Astrocyte (in vitro differentiated cells and primary cell): ENCODE data around the gene PCNX4. TPM values are rescaled to one million over a fixed set of nuclear protein-coding genes. Genes with fewer than 3 reads are reported as not detected.

Experiments
- DNase-seq: peaks from one replicate; pipeline ENCODE4 v3.0.0-alpha.2; 2010; ENCODE audit warnings: low read depth
- FAIRE-seq: peaks from 2 replicates; lab custom pipeline; 2011; peaks lifted over from hg19 to GRCh38; lab: Jason Lieb, UNC
- H2AFZ ChIP-seq: 2 replicates; pipeline ENCODE4 v1.6.0; 2012; ENCODE audit warnings: low read depth, low read length, inconsistent platforms
- H3K27ac ChIP-seq: 2 replicates; pipeline ENCODE4 v1.5.1; 2011; ENCODE audit warnings: low read depth, low read length, inconsistent platforms
- H3K27me3 ChIP-seq: 2 replicates; pipeline ENCODE4 v1.6.0; 2011; ENCODE audit warnings: low read length, inconsistent platforms; ENCODE audit not compliant: insufficient read depth
- H3K36me3 ChIP-seq: 2 replicates; pipeline ENCODE4 v1.5.1; 2011; ENCODE audit warnings: low read length, inconsistent platforms; ENCODE audit not compliant: insufficient read depth
- H3K4me1 ChIP-seq: 2 replicates; pipeline ENCODE4 v1.5.1; 2011; ENCODE audit warnings: low read length, inconsistent platforms; ENCODE audit not compliant: insufficient read depth
- H3K4me2 ChIP-seq: 2 replicates; pipeline ENCODE4 v1.6.0; 2012; ENCODE audit warnings: low read length, inconsistent platforms
- H3K4me3 ChIP-seq: 2 replicates; pipeline ENCODE4 v1.5.1; 2011; ENCODE audit warnings: low read depth, mild to moderate bottlenecking, low read length, inconsistent platforms; ENCODE audit not compliant: insufficient read depth
- H3K79me2 ChIP-seq: 2 replicates; pipeline ENCODE4 v1.6.0; 2012; ENCODE audit warnings: mild to moderate bottlenecking, low read length, inconsistent platforms; ENCODE audit not compliant: insufficient read depth
- H3K9ac ChIP-seq: 2 replicates; pipeline ENCODE4 v1.6.0; 2012; ENCODE audit warnings: mild to moderate bottlenecking, low read length, inconsistent platforms
- H3K9me3 ChIP-seq: 2 replicates; pipeline ENCODE4 v1.5.1; 2012; ENCODE audit warnings: low read depth, mild to moderate bottlenecking, low read length, inconsistent platforms; ENCODE audit not compliant: insufficient read depth
- H4K20me1 ChIP-seq: 2 replicates; pipeline ENCODE4 v1.6.0; 2012; ENCODE audit warnings: low read length, inconsistent platforms; ENCODE audit not compliant: insufficient read depth
- H3K27ac Mint-ChIP-seq: one replicate; pipeline ENCODE4 v1.8.0; 2021; ENCODE audit warnings: mild to moderate bottlenecking, mixed read lengths; ENCODE audit not compliant: unreplicated experiment
- H3K27me3 Mint-ChIP-seq: one replicate; pipeline ENCODE4 v1.8.0; 2021; ENCODE audit warnings: low read depth, mixed read lengths; ENCODE audit not compliant: unreplicated experiment
- H3K36me3 Mint-ChIP-seq: one replicate; pipeline ENCODE4 v1.8.0; 2021; ENCODE audit warnings: low read depth, mixed read lengths; ENCODE audit not compliant: unreplicated experiment
- H3K4me1 Mint-ChIP-seq: one replicate; pipeline ENCODE4 v1.8.0; 2021; ENCODE audit warnings: low read depth, mixed read lengths; ENCODE audit not compliant: unreplicated experiment
- H3K4me3 Mint-ChIP-seq: one replicate; pipeline ENCODE4 v1.8.0; 2021; ENCODE audit warnings: mild to moderate bottlenecking, moderate library complexity, mixed read lengths; ENCODE audit not compliant: unreplicated experiment
- H3K9me3 Mint-ChIP-seq: one replicate; pipeline ENCODE4 v1.8.0; 2021; ENCODE audit warnings: mild to moderate bottlenecking, mixed read lengths; ENCODE audit not compliant: unreplicated experiment
- CTCF ChIP-seq: IDR thresholded peaks from 2 replicates; pipeline ENCODE4 v1.5.1; 2011; ENCODE audit warnings: low read depth, mild to moderate bottlenecking, inconsistent platforms, low read length, moderate library complexity; ENCODE audit not compliant: insufficient read depth
- EZH2 ChIP-seq: IDR thresholded peaks from 2 replicates; pipeline ENCODE4 v1.6.1; 2012; ENCODE audit warnings: mild to moderate bottlenecking, low read length, inconsistent platforms; ENCODE audit not compliant: insufficient read depth
- total RNA-seq: library from RNA; stranded (reverse); gene quantifications from 2 replicates; pipeline ENCODE4 v1.2.1, GENCODE V29; 2021

PCNX4 gene
- total RNA-seq, 1 donor from 2014 or later, result 71.3 TPM

DNA sequence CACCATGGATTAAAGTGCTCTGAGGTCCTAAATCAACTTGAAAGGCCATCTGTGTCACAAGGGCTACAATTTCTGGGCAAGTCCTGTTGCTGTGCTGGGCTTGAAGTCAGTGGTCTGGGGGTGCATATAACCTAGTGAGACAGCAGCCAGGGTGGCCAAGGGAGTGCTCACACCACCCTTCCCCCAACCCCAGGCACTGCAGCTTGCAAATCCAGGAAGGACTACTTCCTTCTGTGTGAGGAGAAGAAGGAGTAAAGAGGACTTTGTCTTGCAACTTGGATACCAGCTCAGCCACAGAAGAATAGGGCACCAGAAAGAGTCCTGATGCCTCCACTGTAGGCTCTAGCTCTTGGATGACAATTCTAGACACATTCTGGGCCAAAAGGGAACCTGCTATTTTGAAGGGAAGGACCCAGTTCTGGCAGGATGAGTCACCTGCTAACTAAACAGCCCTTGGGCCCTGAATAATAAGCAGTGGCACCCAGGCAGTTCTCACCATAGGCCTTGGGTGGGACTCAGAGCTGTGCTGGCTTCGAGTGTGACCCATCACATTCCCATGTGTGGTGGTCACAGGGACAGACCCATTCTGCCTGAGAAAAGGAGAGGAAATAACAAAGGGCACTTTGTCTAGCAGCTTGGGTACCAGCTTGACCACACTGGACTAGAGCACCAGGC is 106.0 kb downstream of the PCNX4 start:
- Histone ChIP-seq H3K4me1 (no peaks in the 10 kb centered on the region), H3K36me3 (no peaks in the 10 kb centered on the region), H3K4me2 (no peak overlapping the region), H3K27ac (no peak overlapping the region), H3K4me3 (no peak overlapping the region), H3K79me2 (no peaks in the 10 kb centered on the region), H3K27me3 (no peaks in the 10 kb centered on the region), H4K20me1 (no peaks in the 10 kb centered on the region), H3K9me3 (no peaks in the 10 kb centered on the region), H3K9ac (no peak overlapping the region), H2AFZ (no peak overlapping the region)
- no peak for DNase-seq
- no peak for FAIRE-seq
- Mint-ChIP-seq H3K9me3 (peaks cover 12% of the 10 kb centered on the region), H3K4me3 (no peak overlapping the region), H3K4me1 (no peaks in the 10 kb centered on the region), H3K27me3 (no peaks in the 10 kb centered on the region), H3K36me3 (no peaks in the 10 kb centered on the region), H3K27ac (no peak overlapping the region)
- no peak for TF ChIP-seq CTCF
- TF ChIP-seq EZH2, result no peak

- no peak overlapping the region for H3K4me3 Mint-ChIP-seq
- H3K4me2 ChIP-seq, result no peak overlapping the region
- no peaks in the 10 kb centered on the region for H3K36me3 ChIP-seq
- no peak for FAIRE-seq
- H3K9ac ChIP-seq, result no peak overlapping the region
- H3K27me3 ChIP-seq, result no peaks in the 10 kb centered on the region
- H3K27me3 Mint-ChIP-seq, result no peaks in the 10 kb centered on the region
- H3K36me3 Mint-ChIP-seq, result no peaks in the 10 kb centered on the region
- no peaks in the 10 kb centered on the region for H3K4me1 ChIP-seq
- peaks cover 12% of the 10 kb centered on the region for H3K9me3 Mint-ChIP-seq
- H3K4me1 Mint-ChIP-seq, result no peaks in the 10 kb centered on the region
- no peaks in the 10 kb centered on the region for H4K20me1 ChIP-seq
- no peak overlapping the region for H3K27ac Mint-ChIP-seq
- TF ChIP-seq CTCF (no peak), EZH2 (no peak)
- no peaks in the 10 kb centered on the region for H3K9me3 ChIP-seq
- DNase-seq, result no peak
- H2AFZ ChIP-seq, result no peak overlapping the region
- H3K4me3 ChIP-seq, result no peak overlapping the region
- no peak overlapping the region for H3K27ac ChIP-seq
- no peaks in the 10 kb centered on the region for H3K79me2 ChIP-seq
Measured at GRCh38 chr14:60199321-60199720, 107.6 kb downstream of the PCNX4 start.

GRCh38 chr14:60204104-60204842 is 112.5 kb downstream of the PCNX4 start:
- no peaks in the 10 kb centered on the region for H3K36me3 Mint-ChIP-seq
- Histone ChIP-seq H3K4me2 (no peak overlapping the region), H3K36me3 (no peaks in the 10 kb centered on the region), H3K79me2 (no peaks in the 10 kb centered on the region), H3K9me3 (no peaks in the 10 kb centered on the region), H4K20me1 (no peaks in the 10 kb centered on the region), H3K4me3 (no peak overlapping the region), H3K9ac (no peak overlapping the region), H3K27ac (no peak overlapping the region), H3K27me3 (no peaks in the 10 kb centered on the region), H3K4me1 (no peaks in the 10 kb centered on the region), H2AFZ (no peak overlapping the region)
- DNase-seq (no peak), FAIRE-seq (no peak)
- no peak overlapping the region for H3K27ac Mint-ChIP-seq
- TF ChIP-seq EZH2 (no peak), CTCF (no peak)
- peaks cover 6% of the 10 kb centered on the region for H3K4me1 Mint-ChIP-seq
- H3K4me3 Mint-ChIP-seq, result no peak overlapping the region
- H3K9me3 Mint-ChIP-seq, result peaks cover 10% of the 10 kb centered on the region
- H3K27me3 Mint-ChIP-seq, result no peaks in the 10 kb centered on the region
